IMR-90 (cell line): ENCODE data around the gene C15orf39. TPM values are rescaled to one million over a fixed set of nuclear protein-coding genes. Genes with fewer than 3 reads are reported as not detected.
"Not testable (repeated sequence)": the region's sequence is repeated elsewhere in the genome, so short reads cannot be mapped to it uniquely, and the experiment has no call there.

Experiments used
- ATAC-seq: fragments of 200-7000 bp; cut with Tn5 transposase; 2 replicates; pipeline ENCODE4 v1.9.1; 2020; ENCODE audit warnings: low read depth, mild to moderate bottlenecking, moderate library complexity
- BruUV-seq: library from RNA; stranded (reverse); fragments of 400-500 nt; replicated peaks from 2 replicates; lab custom pipeline; 2021; lab: Mats Ljungman, UMichigan
- CTCF ChIA-PET: fragments of 300-600 bp; formaldehyde crosslinking; extraction: SDS; loops from one replicate; lab custom pipeline; 2021; ENCODE audit warnings: antibody characterized with exemption; lab: Yijun Ruan, JAX
- POLR2A ChIA-PET: fragments of 300-600 bp; sonication (Branson Sonifier 250); formaldehyde crosslinking; loops from one replicate; lab custom pipeline; 2022; ENCODE audit warnings: antibody characterized with exemption; ENCODE audit not compliant: unreplicated experiment; lab: Charles Lee
- DNase-seq: peaks from one replicate; pipeline ENCODE4 v3.0.0; 2013
- H2AFZ ChIP-seq: replicated peaks from 2 replicates; pipeline ENCODE3; 2013; ENCODE audit warnings: low read length, mild to moderate bottlenecking; ENCODE audit not compliant: poor library complexity
- H2AK5ac ChIP-seq: 2 replicates; pipeline ENCODE4 v1.6.1; 2013; ENCODE audit warnings: low read depth, low read length, inconsistent platforms
- H2AK9ac ChIP-seq: replicated peaks from 2 replicates; pipeline ENCODE3; 2013; ENCODE audit warnings: mild to moderate bottlenecking, low read depth, low read length, moderate library complexity; ENCODE audit not compliant: poor library complexity
- H2BK120ac ChIP-seq: 2 replicates; pipeline ENCODE4 v1.6.1; 2013; ENCODE audit warnings: low read depth, low read length, inconsistent platforms
- H2BK15ac ChIP-seq: 3 replicates; pipeline ENCODE4 v1.6.1; 2013; ENCODE audit warnings: low read depth, low read length, inconsistent platforms
- H2BK20ac ChIP-seq: 2 replicates; pipeline ENCODE4 v1.6.1; 2013; ENCODE audit warnings: low read depth, mild to moderate bottlenecking, inconsistent platforms, low read length, moderate library complexity
- H2BK5ac ChIP-seq: 2 replicates; pipeline ENCODE4 v1.6.1; 2013; ENCODE audit warnings: mild to moderate bottlenecking, low read depth, low read length, inconsistent platforms; ENCODE audit not compliant: poor library complexity, severe bottlenecking
- H3K14ac ChIP-seq: replicated peaks from 2 replicates; pipeline ENCODE4 v1.6.1; 2013; ENCODE audit warnings: low read depth, low read length, inconsistent platforms
- H3K18ac ChIP-seq: 2 replicates; pipeline ENCODE4 v1.6.1; 2013; ENCODE audit warnings: low read depth, low read length, control low read depth
- H3K23ac ChIP-seq: 2 replicates; pipeline ENCODE4 v1.6.1; 2013; ENCODE audit warnings: low read depth, low read length, inconsistent platforms
- H3K27ac ChIP-seq: 2 replicates; pipeline ENCODE4 v1.5.1; 2013; ENCODE audit warnings: mild to moderate bottlenecking, control low read depth, low read length; ENCODE audit not compliant: insufficient read depth
- H3K27me3 ChIP-seq: 2 replicates; pipeline ENCODE4 v1.6.1; 2013; ENCODE audit warnings: low read length; ENCODE audit not compliant: control insufficient read depth, insufficient read depth
- H3K36me3 ChIP-seq: 2 replicates; pipeline ENCODE4 v1.6.1; 2013; ENCODE audit warnings: low read length, mixed read lengths; ENCODE audit not compliant: control insufficient read depth, insufficient read depth
- H3K4ac ChIP-seq: 2 replicates; pipeline ENCODE4 v1.6.1; 2013; ENCODE audit warnings: low read depth, low read length, inconsistent platforms
- H3K4me1 ChIP-seq: 2 replicates; pipeline ENCODE4 v1.6.1; 2013; ENCODE audit warnings: low read length, mixed read lengths; ENCODE audit not compliant: control insufficient read depth, insufficient read depth
- H3K4me2 ChIP-seq: 2 replicates; pipeline ENCODE4 v1.6.1; 2013; ENCODE audit warnings: low read depth, mild to moderate bottlenecking, control low read depth, low read length, moderate library complexity
- H3K4me3 ChIP-seq: 2 replicates; pipeline ENCODE4 v1.5.1; 2013; ENCODE audit warnings: low read depth, mild to moderate bottlenecking, control low read depth, low read length, moderate library complexity; ENCODE audit not compliant: insufficient read depth
- H3K56ac ChIP-seq: 2 replicates; pipeline ENCODE4 v1.6.1; 2013; ENCODE audit warnings: low read length, inconsistent platforms; ENCODE audit not compliant: insufficient read depth; ENCODE audit errors: extremely low read depth
- H3K79me1 ChIP-seq, 2 experiments: 2 replicates each; pipeline ENCODE4 v1.6.1; 2013; ENCODE audit warnings: low read length in 2 of 2, inconsistent platforms in 1 of 2, low read depth in 1 of 2
- H3K9ac ChIP-seq: 2 replicates; pipeline ENCODE4 v1.6.1; 2013; ENCODE audit warnings: low read depth, low read length, control low read depth
- H3K9me1 ChIP-seq: 2 replicates; pipeline ENCODE4 v1.6.1; 2013; ENCODE audit warnings: low read length, inconsistent platforms; ENCODE audit not compliant: insufficient read depth
- H3K9me3 ChIP-seq: 2 replicates; pipeline ENCODE4 v1.6.1; 2013; ENCODE audit warnings: low read length; ENCODE audit not compliant: control insufficient read depth, insufficient read depth
- H4K20me1 ChIP-seq: 2 replicates; pipeline ENCODE4 v1.6.1; 2013; ENCODE audit warnings: low read length, inconsistent platforms; ENCODE audit not compliant: insufficient read depth
- H4K5ac ChIP-seq: 2 replicates; pipeline ENCODE4 v1.6.1; 2013; ENCODE audit warnings: mild to moderate bottlenecking, low read depth, low read length, control low read depth
- H4K8ac ChIP-seq, 2 experiments: 2 replicates each; pipeline ENCODE4 v1.6.1; 2013; ENCODE audit warnings: low read depth in 2 of 2, low read length in 2 of 2, control low read depth in 1 of 2, inconsistent platforms in 1 of 2
- H4K91ac ChIP-seq: 2 replicates; pipeline ENCODE4 v1.6.1; 2013; ENCODE audit warnings: low read depth, low read length, inconsistent platforms; ENCODE audit not compliant: insufficient read depth
- CEBPB ChIP-seq: IDR thresholded peaks from 2 replicates; pipeline ENCODE4 v1.6.1; 2012; ENCODE audit warnings: low read depth, low read length, improper control_type of control experiment
- POLR2A ChIP-seq: IDR thresholded peaks from 2 replicates; pipeline ENCODE4 v1.6.1; 2012; ENCODE audit warnings: mild to moderate bottlenecking, low read depth, low read length
- RAD21 ChIP-seq: IDR thresholded peaks from 2 replicates; pipeline ENCODE4 v1.6.1; 2012; ENCODE audit warnings: low read length, improper control_type of control experiment
- RCOR1 ChIP-seq: IDR thresholded peaks from 2 replicates; pipeline ENCODE4 v1.6.1; 2012; ENCODE audit warnings: mild to moderate bottlenecking, low read length, improper control_type of control experiment; ENCODE audit not compliant: insufficient replicate concordance
- RFX5 ChIP-seq: IDR thresholded peaks from 2 replicates; pipeline ENCODE4 v1.8.0; 2012; ENCODE audit warnings: low read depth, mild to moderate bottlenecking, low read length, moderate library complexity
- USF2 ChIP-seq: fragments of 150-350 bp; IDR thresholded peaks from 2 replicates; pipeline ENCODE4 v1.6.1; 2017; ENCODE audit warnings: mild to moderate bottlenecking, antibody characterized with exemption, low read length, low read depth
- WGBS, 2 experiments: methylation state at CpG; one replicate each; pipeline versions ENCODE4 v1.1.5 to v1.1.7; 2013; ENCODE audit warnings: missing lambda C conversion rate in 2 of 2; ENCODE audit not compliant: insufficient read length in 1 of 2; ENCODE audit errors: extremely low coverage in 2 of 2; 5-methylcytosine and 5-hydroxymethylcytosine counted together
- dilution Hi-C: fragments of 300-500 bp; cut with HindIII; formaldehyde crosslinking; loops from one replicate; pipeline ENCODE4 v1.14.3; 2018; ENCODE audit warnings: low sequenced_read_pairs; ENCODE audit not compliant: unreplicated experiment
- in situ Hi-C: fragments of 300-500 bp; cut with MboI; formaldehyde crosslinking; loops from 3 replicates; pipeline ENCODE4 v1.14.3; 2019; ENCODE audit warnings: low sequenced_read_pairs, inconsistent platforms, mixed read lengths
- intact Hi-C: fragments of 100-400 bp; cut with micrococcal nuclease; formaldehyde crosslinking; loops from 2 replicates; pipeline ENCODE4 v1.10.0; 2022
- polyA plus RNA-seq, 3 experiments: library from polyadenylated mRNA; depleted of rRNA; stranded (reverse); fragments of >200 nt; gene quantifications; 2 replicates each; pipeline ENCODE4 v1.2.3, GENCODE V29; 2012; ENCODE audit warnings: low replicate concordance in 1 of 3
- total RNA-seq: library from RNA; depleted of rRNA; stranded (reverse); fragments of >200 nt; gene quantifications from 2 replicates; pipeline ENCODE4 v1.2.3, GENCODE V29; 2012

Gene C15orf39
- total and polyA plus RNA-seq, 2 of the 4 experiments (the other 2 are of a cell fraction), result 1.3 to 5.7 TPM

GRCh38 chr15:75249726-75250125 lies 48.0 kb downstream of the C15orf39 start:
- Histone ChIP-seq H3K36me3 (no peaks in the 10 kb centered on the region), H4K8ac (no peak overlapping the region), H2BK5ac (no peak overlapping the region), H3K27me3 (peaks cover 44% of the 10 kb centered on the region), H2AK9ac (no peak overlapping the region), H4K5ac (no peak overlapping the region), H3K18ac (no peak overlapping the region), H3K23ac (no peak overlapping the region), H2AK5ac (no peak overlapping the region), H3K27ac (no peak overlapping the region), H3K14ac (no peak overlapping the region), H4K91ac (no peak overlapping the region), H3K4me1 (no peaks in the 10 kb centered on the region), H3K4ac (no peak overlapping the region), H3K4me3 (no peak overlapping the region), H3K9me1 (no peaks in the 10 kb centered on the region), H2BK120ac (no peak overlapping the region), H3K56ac (no peak overlapping the region), H3K9ac (no peak overlapping the region), H2BK15ac (no peak overlapping the region), H3K79me1 (no peaks in the 10 kb centered on the region), H3K9me3 (no peaks in the 10 kb centered on the region), H3K4me2 (no peak overlapping the region), H2AFZ (no peak overlapping the region), H2BK20ac (no peak overlapping the region), H4K20me1 (no peaks in the 10 kb centered on the region)
- DNase-seq, result no peak
- ATAC-seq, result no peak
- CTCF ChIA-PET, result no interaction called here
- intact Hi-C loops, result loop anchor here (10.0 kb wide), 1 partner anchor 55 kb away; no protein-coding TSS in a partner anchor
- BruUV-seq, result no TSS peak
- in situ Hi-C loops, result no loop called here
- no CpG with 5 or more reads among the region's 4 CpGs for WGBS, 2 experiments
- dilution Hi-C loops, result no loop called here
- POLR2A ChIA-PET, result no interaction called here
- TF ChIP-seq POLR2A, result no peak
- no peak for TF ChIP-seq USF2
- TF ChIP-seq RFX5, result no peak
- TF ChIP-seq CEBPB, result no peak
- no peak for TF ChIP-seq RCOR1
- no peak for TF ChIP-seq RAD21

GRCh38 chr15:75251343-75251742 lies 49.7 kb downstream of the C15orf39 start:
- not testable (repeated sequence) for H4K20me1 ChIP-seq

More at GRCh38 chr15:75251343-75251742, 49.7 kb downstream of the C15orf39 start:
- H3K4ac ChIP-seq, H3K9ac ChIP-seq, H3K27ac ChIP-seq, BruUV-seq, H3K56ac ChIP-seq, H3K79me1 ChIP-seq, H2AK5ac ChIP-seq, H3K4me3 ChIP-seq, H2AK9ac ChIP-seq, dilution Hi-C loops, H3K18ac ChIP-seq, H3K14ac ChIP-seq, intact Hi-C loops, H3K23ac ChIP-seq, H4K91ac ChIP-seq, H2BK15ac ChIP-seq, H2BK120ac ChIP-seq, H3K4me1 ChIP-seq, CTCF ChIA-PET, H2AFZ ChIP-seq, H2BK20ac ChIP-seq, H3K9me1 ChIP-seq, DNase-seq, H3K9me3 ChIP-seq, H3K4me2 ChIP-seq, H3K36me3 ChIP-seq, H4K8ac ChIP-seq, POLR2A ChIA-PET, H2BK5ac ChIP-seq, H4K5ac ChIP-seq, in situ Hi-C loops, ATAC-seq: not testable (repeated sequence)
- no CpG with 5 or more reads among the region's 4 CpGs for WGBS, 2 experiments
- H3K27me3 ChIP-seq, result peaks cover 39% of the 10 kb centered on the region
